ENCODE data around the gene STAG2.
"Not testable (repeated sequence)": the region's sequence is repeated elsewhere in the genome, so short reads cannot be mapped to it uniquely, and the experiment has no call there.

The STAG2 gene

DNA sequence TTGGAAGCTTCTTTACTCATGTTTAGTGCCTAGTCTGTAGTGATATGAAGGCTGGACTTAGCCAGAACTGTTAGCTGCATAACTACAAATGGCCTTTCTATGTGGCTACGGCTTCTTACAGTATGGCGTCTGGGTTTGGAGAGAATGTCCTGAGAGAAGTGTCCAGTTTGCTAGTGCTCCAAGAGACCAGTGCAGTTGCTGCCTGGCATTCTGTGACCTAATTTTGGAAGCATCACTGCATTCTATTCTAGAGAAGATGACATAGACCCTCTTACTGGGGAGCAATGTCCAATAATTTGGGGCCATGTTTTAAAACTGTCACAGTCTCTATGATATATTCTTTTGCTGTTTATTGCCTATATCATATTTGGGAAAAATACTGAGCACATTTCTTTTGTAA, 74.2 kb downstream of the STAG2 start:
- no peak for DNase-seq (ENCODE audit: low read depth)

DNA sequence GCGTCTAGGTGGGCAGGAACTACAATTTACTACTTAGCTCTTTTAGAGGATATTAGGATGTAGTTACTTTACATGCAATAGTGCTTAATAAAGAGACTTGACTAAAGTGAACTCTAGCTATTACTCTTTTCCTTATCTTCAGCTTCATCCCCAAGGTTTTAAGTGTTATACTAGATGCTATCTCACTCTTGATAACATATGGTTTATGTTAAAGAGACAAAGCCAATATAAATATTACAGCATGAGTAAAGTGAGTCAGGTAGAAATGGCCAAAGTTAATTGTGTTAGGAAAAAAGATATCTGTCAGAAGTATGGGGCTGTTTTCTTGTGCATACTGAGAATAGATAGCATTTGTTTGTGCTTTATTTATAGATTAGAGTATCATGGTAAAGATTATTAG, 80.5 kb downstream of the STAG2 start:
- no peak for DNase-seq (ENCODE audit: low read depth)

DNA sequence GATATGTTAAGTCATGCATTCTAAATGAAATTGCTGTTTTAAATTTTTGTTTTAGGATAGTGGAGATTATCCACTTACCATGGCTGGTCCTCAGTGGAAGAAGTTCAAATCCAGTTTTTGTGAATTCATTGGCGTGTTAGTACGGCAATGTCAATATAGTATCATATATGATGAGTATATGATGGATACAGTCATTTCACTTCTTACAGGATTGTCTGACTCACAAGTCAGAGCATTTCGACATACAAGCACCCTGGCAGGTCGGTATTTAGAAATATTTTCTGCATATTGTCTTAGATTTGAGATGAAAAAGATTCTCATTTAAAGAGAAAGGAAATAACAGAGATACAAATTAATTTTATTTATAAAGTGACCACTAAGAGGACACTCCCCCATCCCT, 83.6 kb downstream of the STAG2 start:
- no peak for DNase-seq (ENCODE audit: low read depth)

DNA sequence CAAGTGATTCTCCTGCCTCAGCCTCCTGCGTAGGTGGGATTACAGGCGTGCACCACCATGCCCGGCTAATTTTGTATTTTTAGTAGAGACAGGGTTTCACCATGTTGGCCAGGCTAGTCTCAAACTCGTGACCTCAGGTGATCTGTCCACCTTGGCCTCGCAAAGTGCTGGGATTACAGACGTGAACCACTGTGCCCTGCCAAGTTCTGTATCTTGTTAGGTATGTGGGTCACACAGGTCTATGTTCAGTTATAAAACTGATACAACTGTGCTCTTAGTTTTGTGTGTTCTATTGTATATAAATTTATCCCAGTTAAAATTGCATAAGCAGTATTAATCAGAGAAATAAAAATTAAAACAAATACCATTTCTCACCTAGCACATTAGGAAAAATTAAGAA, 122.9 kb downstream of the STAG2 start:
- DNase-seq (ENCODE audit: low read depth), result not testable (repeated sequence)

DNA sequence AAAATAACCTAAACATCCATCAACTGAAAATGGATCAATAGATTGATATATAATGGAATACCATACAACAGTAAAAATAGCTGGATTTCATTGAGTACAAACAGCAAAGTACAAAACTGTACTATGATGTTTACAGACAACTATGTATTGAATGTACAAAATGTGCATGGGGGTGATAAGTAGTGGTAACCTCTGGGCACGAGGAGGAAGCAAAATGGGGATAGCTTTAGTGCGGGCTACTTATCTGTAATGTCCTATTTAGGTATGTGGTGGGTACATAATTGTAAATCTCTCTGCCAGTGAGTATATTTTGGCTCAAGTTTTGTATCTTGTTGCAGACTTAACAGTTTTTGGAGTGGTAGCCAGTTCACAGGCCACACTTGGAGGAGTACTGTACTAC, 123.6 kb downstream of the STAG2 start:
- DNase-seq (ENCODE audit: low read depth), result no peak

DNA sequence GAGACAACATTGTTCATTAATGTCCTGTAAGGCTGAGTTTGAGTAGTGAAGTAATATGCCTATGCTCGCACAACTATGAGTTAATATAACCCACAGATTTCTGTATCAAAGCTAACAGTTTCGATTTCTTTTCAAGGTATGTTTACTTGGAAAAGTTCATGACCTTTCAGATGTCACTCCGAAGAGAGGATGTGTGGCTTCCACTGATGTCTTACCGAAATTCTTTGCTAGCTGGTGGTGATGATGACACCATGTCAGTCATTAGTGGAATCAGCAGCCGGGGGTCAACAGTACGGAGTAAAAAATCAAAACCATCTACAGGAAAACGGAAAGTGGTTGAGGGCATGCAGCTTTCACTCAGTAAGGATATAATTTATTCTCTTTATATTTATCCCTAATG, 124.9 kb downstream of the STAG2 start:
- DNase-seq (ENCODE audit: low read depth), result no peak

DNA sequence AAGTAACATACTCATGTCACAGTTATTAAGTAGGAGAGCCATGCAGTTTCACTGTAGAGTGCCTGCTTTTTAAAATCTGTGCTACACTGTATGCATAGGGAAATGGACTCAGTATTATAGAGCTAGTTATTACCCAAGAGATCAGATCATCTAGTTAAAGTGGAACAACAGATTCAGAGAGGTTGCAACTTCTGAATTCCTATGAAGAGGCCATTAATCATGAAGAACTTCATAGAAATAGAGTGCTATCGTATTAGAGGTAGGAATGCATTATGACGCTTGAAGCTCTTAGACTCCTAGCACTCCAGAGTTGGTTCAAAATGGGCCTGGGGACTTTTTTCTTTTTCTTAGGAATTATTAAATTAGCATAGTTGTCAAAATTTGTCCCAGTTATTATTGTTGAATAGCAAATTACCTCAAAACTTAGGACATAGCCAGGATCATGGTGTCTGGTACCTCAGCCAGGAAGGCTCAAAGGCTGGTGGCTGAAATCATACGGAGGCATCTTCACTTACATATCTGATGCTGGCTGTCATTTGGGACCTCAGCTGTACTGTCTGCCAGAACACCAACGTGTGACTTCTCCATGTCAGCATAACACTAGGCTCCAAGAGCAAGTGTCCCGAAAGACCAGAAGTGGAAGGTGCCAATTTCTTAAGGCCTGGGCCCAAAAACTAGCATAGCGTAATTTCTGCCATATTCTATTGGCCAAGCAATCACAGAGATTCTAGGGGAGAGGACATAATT, 125.7 kb downstream of the STAG2 start:
- no peak for DNase-seq (ENCODE audit: low read depth)

DNA sequence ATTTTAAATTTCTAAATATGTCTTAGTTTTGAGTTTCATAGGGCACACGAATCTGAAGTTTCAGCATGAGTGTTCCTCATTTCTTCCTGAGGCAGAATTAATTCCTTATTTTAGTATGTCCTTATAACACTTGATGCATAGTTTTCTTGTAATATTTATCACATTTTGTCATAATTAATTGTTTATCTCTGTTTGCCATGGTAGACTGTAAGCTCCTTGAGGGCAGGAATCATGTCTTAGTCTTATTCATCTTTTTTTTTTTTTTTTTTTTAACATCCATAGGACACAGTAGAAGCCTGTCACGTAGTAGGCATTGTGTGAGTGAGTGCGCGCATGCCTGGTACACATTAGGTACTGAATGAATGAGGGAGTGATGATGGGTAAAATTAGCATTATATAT, 131.7 kb downstream of the STAG2 start:
- no peak for DNase-seq (ENCODE audit: low read depth)

DNA sequence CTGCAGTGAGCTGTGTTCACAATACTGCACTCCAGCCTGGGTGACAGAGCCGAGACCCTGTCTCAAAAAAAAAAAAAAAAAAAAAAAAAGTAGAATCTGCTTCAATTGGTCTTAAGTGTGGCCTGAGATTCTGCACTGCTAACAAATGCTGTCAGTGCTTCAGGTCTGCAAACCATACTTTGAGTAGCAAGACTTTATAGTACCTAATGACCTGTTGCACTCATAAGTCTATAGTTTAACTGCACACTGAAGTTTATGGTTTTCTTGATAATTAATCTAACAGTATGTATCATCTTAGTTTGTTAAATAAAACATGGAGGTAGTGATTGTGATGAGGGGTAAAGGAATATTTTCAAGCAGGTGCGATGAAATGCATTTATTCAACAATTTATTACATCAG, 135.6 kb downstream of the STAG2 start:
- no peak for DNase-seq (ENCODE audit: low read depth)

DNA sequence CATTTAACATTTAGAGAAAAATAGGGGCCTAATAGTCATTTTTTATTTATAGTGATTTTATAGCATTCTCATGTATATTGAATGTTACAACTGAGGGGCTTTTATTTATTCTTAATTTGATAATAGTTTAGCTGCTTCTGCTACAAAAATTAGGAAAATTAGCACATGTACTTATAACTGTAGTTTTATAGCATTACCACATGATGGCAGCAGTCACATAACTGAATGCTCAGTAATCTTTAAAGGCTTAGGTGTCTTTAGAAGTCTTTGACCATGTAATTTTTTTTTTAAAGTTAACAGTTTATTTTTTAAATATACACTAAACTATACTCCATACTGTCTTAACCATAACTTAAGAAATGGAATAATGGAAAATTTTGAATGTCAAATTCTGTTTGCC, 136.6 kb downstream of the STAG2 start:
- no peak for DNase-seq (ENCODE audit: low read depth)

DNA sequence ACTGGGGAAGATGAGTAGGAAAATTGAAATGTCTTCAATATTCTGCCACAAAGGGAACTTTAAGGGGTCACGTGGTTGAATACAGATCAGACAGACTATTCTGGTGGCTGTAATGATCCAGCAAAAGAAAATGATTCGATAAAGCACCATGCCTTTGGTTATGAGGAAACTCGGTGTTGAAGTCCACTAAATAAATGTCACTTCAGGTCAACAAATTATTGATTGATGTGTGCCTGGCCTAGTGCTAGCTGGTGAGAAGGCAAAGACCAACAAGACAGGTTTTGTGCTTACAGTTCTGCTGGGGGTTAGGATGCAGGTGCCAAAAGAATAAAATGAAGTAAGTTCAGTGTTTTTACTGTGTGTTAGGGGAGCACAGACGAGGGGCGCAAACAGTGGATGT, 142.5 kb downstream of the STAG2 start:
- DNase-seq (ENCODE audit: low read depth), result no peak

DNA sequence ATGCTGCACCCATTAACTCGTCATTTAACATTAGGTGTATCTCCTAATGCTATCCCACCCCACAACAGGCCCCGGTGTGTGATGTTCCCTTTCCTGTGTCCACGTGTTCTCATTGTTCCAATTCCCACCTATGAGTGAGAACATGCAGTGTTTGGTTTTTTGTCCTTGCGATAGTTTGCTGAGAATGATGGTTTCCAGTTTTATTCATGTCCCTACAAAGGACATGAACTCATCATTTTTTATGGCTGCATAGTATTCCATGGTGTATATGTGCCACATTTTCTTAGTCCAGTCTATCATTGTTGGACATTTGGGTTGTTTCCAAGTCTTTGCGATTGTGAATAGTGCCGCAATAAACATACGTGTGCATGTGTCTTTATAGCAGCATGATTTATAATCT, 143.0 kb downstream of the STAG2 start:
- DNase-seq (ENCODE audit: low read depth), result not testable (repeated sequence)

DNA sequence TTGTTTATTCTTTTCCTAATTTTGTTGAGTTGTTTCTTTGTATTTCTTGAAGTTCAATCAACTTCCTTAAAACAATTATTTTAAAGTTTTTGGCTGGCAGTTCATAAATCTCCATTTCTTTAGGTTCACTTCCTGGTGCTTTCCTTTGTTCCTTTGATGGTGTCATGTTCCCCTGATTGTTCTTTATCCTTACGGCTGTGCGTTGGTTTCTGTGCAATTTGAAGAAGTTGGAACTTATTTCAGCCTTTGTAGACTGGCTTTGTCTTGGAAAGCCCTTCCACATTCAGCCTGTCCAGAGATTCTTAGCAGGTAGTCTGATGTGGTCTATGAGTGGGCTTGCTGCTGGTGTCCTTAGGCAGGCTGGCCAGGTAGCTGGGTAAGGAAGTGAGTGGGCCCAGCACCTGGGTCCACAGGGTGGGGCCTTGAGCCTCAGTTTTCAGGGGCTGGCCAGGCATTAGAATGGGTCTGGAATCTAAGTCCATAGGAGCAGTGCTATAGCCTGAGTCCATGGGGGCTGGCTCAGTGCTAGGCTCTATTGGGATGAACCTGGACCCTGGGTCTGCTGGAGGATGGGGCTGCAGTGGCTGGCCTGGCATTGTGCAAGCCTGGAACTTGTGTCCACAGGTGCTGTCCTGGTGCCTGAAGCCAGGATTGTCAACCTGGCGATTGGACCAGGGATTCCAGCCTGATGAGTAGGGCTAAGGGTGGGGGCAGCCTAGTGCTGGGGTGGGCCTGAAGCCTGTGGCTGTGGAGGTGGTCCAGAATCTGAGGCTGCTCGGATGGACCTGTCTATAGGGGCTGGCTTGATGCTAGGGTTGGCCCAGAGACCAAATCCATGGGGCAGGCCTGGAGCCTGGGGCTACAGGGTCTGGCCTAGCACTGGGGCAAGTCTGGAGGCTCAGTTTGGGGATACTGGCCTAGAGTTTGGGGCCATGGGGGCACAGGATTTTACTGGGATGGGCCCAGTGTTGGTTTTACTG, 152.4 kb downstream of the STAG2 start:
- no peak for DNase-seq (ENCODE audit: low read depth)

DNA sequence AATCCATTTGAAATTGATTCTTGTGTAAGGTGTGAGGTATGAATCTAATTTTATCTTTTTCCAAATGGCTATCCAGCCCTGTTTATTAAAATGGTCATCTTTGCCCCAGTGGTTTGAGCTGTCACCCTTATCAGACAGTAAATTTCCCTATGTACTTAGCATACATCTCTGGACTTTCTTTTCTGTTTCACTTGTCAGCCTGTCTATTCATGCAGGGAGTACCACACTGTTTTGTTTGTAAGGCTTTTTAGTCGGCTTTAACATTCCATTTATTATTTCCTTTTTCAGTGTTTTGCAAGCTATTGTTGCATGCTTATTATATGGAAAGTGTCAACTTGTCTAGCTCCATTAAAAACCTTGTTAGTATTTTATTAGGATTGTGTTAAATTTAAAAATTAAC, 155.8 kb downstream of the STAG2 start:
- no peak for DNase-seq (ENCODE audit: low read depth)

DNA sequence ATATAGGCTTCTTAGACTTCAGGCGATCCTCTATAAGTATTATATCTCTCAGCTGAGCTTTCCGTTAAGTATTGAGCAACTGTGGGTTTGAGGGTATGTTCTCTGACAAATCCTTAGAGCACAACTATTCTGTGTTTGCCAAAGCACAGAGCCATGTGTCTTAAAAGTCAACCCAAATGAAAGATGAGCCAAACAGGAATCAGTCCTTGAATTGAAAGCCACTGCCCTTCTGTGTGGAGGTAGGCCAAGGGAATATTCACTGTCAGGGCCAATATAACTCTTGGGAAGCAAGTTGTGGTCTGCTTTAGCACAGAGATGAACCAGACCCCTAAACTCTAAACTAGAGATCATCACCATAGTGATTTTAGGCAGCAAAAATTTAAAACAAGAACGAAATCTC, 164.0 kb downstream of the STAG2 start:
- no peak for DNase-seq (ENCODE audit: low read depth)

DNA sequence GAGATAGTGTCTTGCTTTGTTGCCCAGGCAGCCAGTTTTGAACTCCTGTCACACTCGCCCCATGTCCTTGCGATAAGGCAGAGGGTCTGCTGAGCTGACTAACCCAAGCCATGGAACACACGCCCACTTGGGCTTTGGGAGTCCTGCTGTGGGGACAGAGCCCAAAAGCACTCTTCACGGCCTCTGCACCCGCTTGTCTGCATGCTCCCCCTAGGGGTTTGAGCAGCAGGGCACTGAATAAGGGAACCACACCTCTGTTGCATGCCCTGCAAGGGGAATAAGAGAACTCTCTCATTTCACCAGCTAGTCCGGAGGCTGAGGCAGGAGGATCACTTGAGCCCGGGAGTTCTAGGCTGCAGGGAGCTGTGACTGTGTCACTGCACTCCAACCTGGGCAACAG, 166.0 kb downstream of the STAG2 start:
- no peak for DNase-seq (ENCODE audit: low read depth)

DNA sequence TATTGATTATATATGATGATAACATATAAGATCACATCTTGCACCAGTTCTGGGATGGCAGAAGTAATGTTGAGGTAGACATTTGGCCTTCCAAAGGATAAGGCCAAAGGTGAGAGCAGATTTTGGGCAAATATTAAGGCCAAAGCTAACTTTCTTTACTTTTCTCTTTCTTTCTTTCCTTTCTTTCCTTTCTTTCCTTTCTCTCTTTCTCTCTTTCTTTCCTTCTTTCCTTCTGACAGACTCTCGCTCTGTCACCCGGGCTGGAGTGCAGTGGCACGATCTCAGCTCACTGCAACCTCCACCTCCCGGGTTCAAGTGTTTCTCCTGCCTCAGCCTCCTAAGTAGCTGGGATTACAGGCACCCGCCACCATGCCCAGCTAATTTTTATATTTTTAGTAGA, 170.9 kb downstream of the STAG2 start:
- DNase-seq (ENCODE audit: low read depth), result not testable (repeated sequence)

DNA sequence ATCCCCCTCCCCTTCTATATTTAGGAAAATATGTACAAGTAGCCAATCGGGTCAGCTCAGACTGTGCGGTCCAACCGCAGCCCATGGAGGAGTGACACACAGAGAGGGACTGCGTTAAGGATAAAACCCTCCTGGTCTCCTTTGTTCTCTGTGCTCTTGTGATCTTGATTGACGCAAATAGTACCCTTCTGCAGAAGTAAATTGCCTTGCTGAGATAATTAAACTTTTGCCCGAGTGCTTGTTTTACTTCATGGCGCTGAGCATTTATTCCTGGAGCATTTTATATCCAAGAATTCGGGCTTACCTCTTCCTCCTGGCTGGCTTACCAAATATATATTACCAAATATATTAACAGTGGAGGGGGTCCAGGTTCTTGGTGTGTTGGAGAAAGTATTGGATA, 184.2 kb downstream of the STAG2 start:
- DNase-seq (ENCODE audit: low read depth), result no peak

DNA sequence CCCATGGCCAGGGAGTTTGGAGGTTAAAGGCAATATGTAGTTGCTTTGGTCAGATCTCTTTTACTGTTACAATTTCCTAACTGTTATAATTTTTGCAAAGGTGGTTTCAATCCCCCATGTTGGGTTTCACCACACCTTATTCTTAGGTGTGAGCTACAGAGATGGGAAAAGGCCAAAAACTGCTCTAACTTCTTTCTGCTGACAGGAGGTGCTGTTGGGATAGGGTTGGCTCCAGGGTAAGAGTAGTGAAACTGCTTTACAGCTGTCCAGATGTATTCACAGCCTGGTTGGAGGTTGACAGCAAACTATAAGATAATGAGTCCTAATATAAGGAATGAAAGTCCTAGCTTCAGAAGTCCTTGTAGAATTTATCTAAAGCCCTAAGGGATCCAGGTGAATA, 189.7 kb downstream of the STAG2 start:
- no peak for DNase-seq (ENCODE audit: low read depth)

Data from activated T-helper 1 cell treated with Interleukin-2 at 50 U/mL for 16 hours (primary cell).